Measurements from ENCODE around the gene MANSC1.

The MANSC1 gene

DNA sequence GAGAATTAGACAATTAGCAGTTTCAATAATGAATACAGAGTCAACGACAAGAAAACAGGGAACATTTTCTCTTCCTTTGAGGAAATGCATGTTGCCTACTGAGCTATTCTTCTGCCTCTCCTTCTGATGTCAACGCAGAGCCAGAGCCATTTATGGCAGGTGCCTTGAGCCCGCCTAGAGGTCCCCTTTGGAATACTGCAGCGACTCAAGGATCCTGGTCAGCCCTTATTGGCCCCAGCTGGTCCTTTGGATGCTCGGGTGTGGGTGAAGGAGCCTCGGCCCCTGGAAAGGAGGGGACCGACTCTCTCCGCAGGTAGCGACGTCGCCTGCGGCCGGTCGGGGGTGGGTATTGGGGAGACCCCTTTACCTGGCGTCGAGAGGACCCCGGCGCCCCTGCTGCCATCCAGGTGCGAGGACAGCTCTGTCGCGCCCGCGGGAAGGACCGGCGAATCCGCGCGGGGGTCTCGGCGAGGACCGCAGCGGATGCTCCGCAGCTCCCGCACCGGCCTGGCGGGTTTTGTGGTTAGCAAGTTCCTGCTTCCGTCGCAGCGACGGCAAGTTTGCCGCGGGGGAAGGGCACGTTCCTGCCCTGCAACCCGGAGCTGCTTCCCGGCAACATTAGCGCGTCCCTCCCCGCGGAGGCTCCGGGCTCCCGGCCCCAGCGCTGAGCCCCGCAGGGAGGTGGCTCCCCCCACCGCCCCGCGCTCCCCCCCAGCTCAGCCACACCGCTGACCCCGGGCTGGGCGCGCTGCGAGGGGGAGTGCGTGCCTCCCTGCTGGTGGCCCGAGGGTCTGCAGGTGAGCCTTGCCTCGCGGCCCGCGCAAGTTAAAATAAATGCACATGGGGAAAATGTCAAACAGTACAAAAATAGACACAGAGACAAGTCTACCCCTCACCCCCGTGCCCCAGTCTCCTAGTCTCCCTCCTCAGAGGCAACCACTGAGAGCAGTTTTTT, at the start of gene MANSC1:
MANSC1 (minus strand) TSS at position 532 of the 955 bp plus-strand sequence. CDS start 6,928 bp downstream, outside the sequence.
- peak within 1 kb of the TSS; percentile 82 to 88 for H3K27ac ChIP-seq
- TF ChIP-seq, protein P1, sequence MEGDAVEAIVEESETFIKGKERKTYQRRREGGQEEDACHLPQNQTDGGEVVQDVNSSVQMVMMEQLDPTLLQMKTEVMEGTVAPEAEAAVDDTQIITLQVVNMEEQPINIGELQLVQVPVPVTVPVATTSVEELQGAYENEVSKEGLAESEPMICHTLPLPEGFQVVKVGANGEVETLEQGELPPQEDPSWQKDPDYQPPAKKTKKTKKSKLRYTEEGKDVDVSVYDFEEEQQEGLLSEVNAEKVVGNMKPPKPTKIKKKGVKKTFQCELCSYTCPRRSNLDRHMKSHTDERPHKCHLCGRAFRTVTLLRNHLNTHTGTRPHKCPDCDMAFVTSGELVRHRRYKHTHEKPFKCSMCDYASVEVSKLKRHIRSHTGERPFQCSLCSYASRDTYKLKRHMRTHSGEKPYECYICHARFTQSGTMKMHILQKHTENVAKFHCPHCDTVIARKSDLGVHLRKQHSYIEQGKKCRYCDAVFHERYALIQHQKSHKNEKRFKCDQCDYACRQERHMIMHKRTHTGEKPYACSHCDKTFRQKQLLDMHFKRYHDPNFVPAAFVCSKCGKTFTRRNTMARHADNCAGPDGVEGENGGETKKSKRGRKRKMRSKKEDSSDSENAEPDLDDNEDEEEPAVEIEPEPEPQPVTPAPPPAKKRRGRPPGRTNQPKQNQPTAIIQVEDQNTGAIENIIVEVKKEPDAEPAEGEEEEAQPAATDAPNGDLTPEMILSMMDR (IDR thresholded peaks at IDR 0.05): peak; percentile 43 to 50
- H3K4me3 ChIP-seq: peak within 1 kb of the TSS; percentile 83 to 89
- no peaks in the 10 kb centered on the region for H3K9me3 ChIP-seq
- H3K36me3 ChIP-seq: no peaks in the 10 kb centered on the region
- peak; percentile 49 to 81 for DNase-seq
- intact Hi-C loops (cut with DNase I; ENCODE audit: low total_unique reads): no loop called here
- no peaks in the 10 kb centered on the region for H3K27me3 ChIP-seq
- H3K4me1 ChIP-seq: peaks cover 0 to 13% (median 8%) of the 10 kb centered on the region in 4 donors

DNA sequence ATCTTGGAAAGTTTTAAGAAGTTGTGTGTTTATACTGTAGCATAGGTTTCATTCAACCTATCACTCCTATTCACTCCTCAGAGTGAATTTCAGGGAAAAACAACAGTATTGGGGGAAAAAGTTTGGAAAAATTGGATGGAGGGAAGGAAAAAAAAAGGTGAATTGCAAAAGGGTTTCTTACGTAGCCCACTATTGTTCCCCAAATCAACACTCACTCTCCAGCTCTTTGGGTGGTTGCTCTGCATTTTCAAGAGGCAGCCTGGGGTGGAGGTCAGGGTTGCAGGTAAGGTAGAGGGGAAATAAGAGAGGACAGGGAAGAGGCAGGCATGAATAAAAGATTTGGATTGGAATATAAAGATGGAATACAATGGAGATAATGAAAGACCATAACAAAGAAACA, 49.1 kb upstream of the MANSC1 start:
- Histone ChIP-seq H3K27ac (peak overlapping the region; percentile 41 to 65), H3K36me3 (no peaks in the 10 kb centered on the region), H3K9me3 (no peaks in the 10 kb centered on the region), H3K4me1 (peaks cover 0 to 37% (median 16%) of the 10 kb centered on the region in 4 donors), H3K4me3 (no peak overlapping the region), H3K27me3 (no peaks in the 10 kb centered on the region)
- DNase-seq: no peak
- intact Hi-C loops (cut with DNase I; ENCODE audit: low total_unique reads): loop anchor here (5.0 kb wide), 1 partner anchor 163 kb away; the partner anchor contains the start of gene DUSP16
- TF ChIP-seq, protein P1 (IDR thresholded peaks at IDR 0.05): no peak

DNA sequence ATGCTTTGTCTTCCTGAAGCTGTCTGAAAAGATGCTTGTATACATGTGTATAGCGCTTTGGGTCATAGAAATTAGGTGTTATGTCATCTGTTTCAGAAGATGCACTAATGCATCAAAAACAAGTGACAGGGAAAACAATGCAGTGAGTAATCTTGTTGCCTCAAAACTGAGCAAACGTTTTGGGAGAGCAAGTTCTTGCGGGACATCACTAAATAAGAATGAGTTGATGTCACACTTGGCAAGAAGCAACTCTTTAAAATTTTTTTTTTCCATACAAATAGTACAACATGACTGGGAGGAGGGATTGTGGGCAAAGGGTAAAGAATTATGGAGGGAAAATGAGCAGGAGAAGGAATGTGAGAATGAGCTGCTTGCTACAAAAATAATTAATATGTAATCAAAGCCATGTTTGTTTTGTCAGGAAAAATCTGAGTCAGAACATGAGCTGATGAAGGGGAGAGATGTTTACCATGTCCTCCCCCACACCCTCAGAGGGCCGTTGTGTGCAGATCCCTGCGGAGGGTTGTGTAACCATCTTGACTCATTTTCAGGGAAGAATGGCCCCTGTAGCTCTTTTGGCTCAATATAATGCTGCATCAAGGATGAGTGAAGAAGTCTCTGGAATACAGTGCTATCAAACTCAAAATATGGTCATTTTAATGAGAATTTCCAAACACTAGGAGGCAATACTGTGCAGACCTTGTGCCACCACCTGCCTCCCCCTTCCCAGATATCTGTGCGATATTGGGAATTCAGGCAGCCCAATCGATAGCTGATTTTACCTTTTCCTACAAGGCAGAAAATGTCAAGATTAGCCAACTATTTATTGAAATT, 48.2 kb upstream of the MANSC1 start:
- TF ChIP-seq, protein P1 (IDR thresholded peaks at IDR 0.05): no peak
- H3K27me3 ChIP-seq: no peaks in the 10 kb centered on the region
- peak; percentile 81 to 83 for DNase-seq
- no peaks in the 10 kb centered on the region for H3K9me3 ChIP-seq
- H3K27ac ChIP-seq: peak overlapping the region; percentile 41 to 65
- intact Hi-C loops (cut with DNase I; ENCODE audit: low total_unique reads): loop anchor here (5.0 kb wide), 1 partner anchor 164 kb away; the partner anchor contains the start of gene DUSP16
- H3K4me1 ChIP-seq: peaks cover 0 to 37% (median 16%) of the 10 kb centered on the region in 4 donors
- no peaks in the 10 kb centered on the region for H3K36me3 ChIP-seq
- H3K4me3 ChIP-seq: peak overlapping the region in 1 of 2 donors; percentile 14

DNA sequence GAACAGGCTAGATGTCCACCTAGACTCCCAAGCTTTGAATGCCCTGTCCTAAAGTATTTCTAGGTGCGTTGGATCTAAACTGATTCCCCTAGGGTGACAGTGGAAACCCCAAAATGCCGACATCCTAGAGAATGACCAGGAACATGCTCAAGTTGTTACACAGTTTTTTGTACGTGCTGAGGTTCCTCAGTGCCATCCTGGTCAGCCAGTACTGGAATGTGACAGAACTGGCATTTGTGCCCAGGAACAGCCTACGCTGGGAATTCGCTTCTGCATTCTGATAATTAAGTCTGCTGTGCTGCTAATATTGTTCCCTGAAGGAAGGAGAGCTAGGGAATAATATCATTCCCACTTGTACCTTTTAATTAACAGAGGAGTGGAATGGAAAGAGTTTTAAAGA, 47.1 kb upstream of the MANSC1 start:
- H3K27ac ChIP-seq: peak overlapping the region; percentile 41 to 65
- no peak for DNase-seq
- no peak overlapping the region for H3K4me3 ChIP-seq
- H3K4me1 ChIP-seq: peaks cover 0 to 37% (median 16%) of the 10 kb centered on the region in 4 donors
- H3K27me3 ChIP-seq: no peaks in the 10 kb centered on the region
- H3K36me3 ChIP-seq: no peaks in the 10 kb centered on the region
- TF ChIP-seq, protein P1 (IDR thresholded peaks at IDR 0.05): no peak
- no peaks in the 10 kb centered on the region for H3K9me3 ChIP-seq
- intact Hi-C loops (cut with DNase I; ENCODE audit: low total_unique reads): loop anchor here (5.0 kb wide), 1 partner anchor 165 kb away; the partner anchor contains the start of gene DUSP16

DNA sequence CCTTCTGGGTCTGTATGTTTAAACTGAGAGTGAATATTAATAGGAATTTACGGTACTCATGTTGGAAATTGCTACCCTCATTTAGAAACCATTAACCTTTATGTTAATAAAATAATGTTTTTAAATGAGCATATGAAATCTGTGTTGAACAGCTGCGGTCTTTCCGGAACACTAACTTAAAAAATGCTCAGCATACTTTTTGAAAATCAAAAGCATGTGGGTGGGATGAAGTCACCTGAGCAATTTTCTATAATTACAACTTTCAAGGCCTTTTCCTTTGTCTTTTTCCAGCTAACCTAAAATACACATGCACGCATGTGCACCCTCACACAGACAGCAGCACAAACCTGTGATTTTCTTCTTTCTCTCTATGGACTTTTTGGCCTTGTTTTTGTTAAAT, 46.7 kb upstream of the MANSC1 start:
- H3K4me3 ChIP-seq: no peak overlapping the region
- H3K4me1 ChIP-seq: peaks cover 0 to 37% (median 16%) of the 10 kb centered on the region in 4 donors
- intact Hi-C loops (cut with DNase I; ENCODE audit: low total_unique reads): loop anchor here (5.0 kb wide), 1 partner anchor 166 kb away; the partner anchor contains the start of gene DUSP16
- H3K27ac ChIP-seq: peak overlapping the region in 1 of 2 donors; percentile 65
- H3K9me3 ChIP-seq: no peaks in the 10 kb centered on the region
- H3K36me3 ChIP-seq: no peaks in the 10 kb centered on the region
- DNase-seq: no peak
- TF ChIP-seq, protein P1 (IDR thresholded peaks at IDR 0.05): no peak
- no peaks in the 10 kb centered on the region for H3K27me3 ChIP-seq
